Right lobe of liver (tissue), 6 donors: ENCODE results near the gene ABCB10. TPM values are rescaled to one million over a fixed set of nuclear protein-coding genes. Genes with fewer than 3 reads are reported as not detected.

Experiments used
- ATAC-seq, 4 donors: fragments of 200-7000 bp; cut with Tn5 transposase; one replicate each; pipeline ENCODE4 v1.9.1; 2020; ENCODE audit warnings: mild to moderate bottlenecking in 4 of 4, moderate library complexity in 4 of 4
- DNase-seq, 3 donors: peaks; one replicate each; pipeline ENCODE4 v3.0.0-alpha.2; 2020
- H3K27ac ChIP-seq, 3 donors: fragments of 200-600 bp; one replicate each; pipeline ENCODE4 v1.8.0; 2022
- H3K27me3 ChIP-seq, 2 donors: fragments of 200-600 bp; one replicate each; pipeline ENCODE4 v1.8.0; 2022
- H3K36me3 ChIP-seq, 4 donors: fragments of 200-600 bp; sonication (generic) in 1 of 4; one replicate each; pipeline versions ENCODE4 v1.5.1 to v1.8.0; 2017 to 2022; ENCODE audit warnings: control low read depth in 1 of 4
- H3K4me1 ChIP-seq, 4 donors: fragments of 200-600 bp; sonication (generic) in 1 of 4; one replicate each; pipeline versions ENCODE4 v1.5.1 to v1.8.0; 2017 to 2022; ENCODE audit warnings: control low read depth in 1 of 4
- H3K4me3 ChIP-seq, 3 donors: fragments of 200-600 bp; one replicate each; pipeline ENCODE4 v1.8.0; 2022
- H3K9me3 ChIP-seq, 4 donors: fragments of 200-600 bp; sonication (generic) in 1 of 4; one replicate each; pipeline versions ENCODE4 v1.5.1 to v1.8.0; 2017 to 2022; ENCODE audit warnings: control low read depth in 1 of 4
- CTCF ChIP-seq, 4 donors: fragments of 200-600 bp in 3 of 4; fragments of 450-650 bp in 1 of 4; IDR thresholded peaks; one replicate each; pipeline versions ENCODE4 v1.5.1 to v1.8.0; 2016 to 2022; ENCODE audit warnings: antibody characterized with exemption in 4 of 4, mild to moderate bottlenecking in 2 of 4
- POLR2A ChIP-seq: fragments of 450-650 bp; IDR thresholded peaks from one replicate; pipeline ENCODE4 v1.6.1; 2017; ENCODE audit warnings: antibody characterized with exemption, mild to moderate bottlenecking
- WGBS: methylation state at CpG from one replicate; pipeline ENCODE4 v1.1.6; 2018; ENCODE audit warnings: low coverage, low lambda C conversion rate; ENCODE audit not compliant: insufficient coverage; ENCODE audit errors: missing lambda C conversion rate; 5-methylcytosine and 5-hydroxymethylcytosine counted together
- intact Hi-C, 2 donors: fragments of 100-400 bp; cut with DNase I; formaldehyde crosslinking; loops; one replicate each; pipeline versions ENCODE4 v1.11.2 to v1.14.1; 2022
- total RNA-seq, 6 experiments: library from RNA; depleted of rRNA in 2 of 6; stranded (reverse); fragments of >200 nt in 2 of 6; fragmentation: NEBNext Ultra II Directional in 3 of 6; extraction: Animal tissue kit (Norgen Biotek cat#: 25700) in 3 of 6; gene quantifications; one replicate each; pipeline versions ENCODE4 v1.1.0 to v1.2.4, GENCODE V29; 2016 to 2023
- donor health status: DM: no; HTN: yes; CAD: no.
- donor health status: DM: no; HTN: no; CAD: no.
- donor health status: DM: no; HTN: no; CAD: no.
- donor health status: DM: no; HTN: yes; CAD: no.
- donor health status: DM: no; HTN: yes; CAD: no.

The ABCB10 gene
- total RNA-seq, 6 experiments from 2014 or later: 12.9 to 16.2 (median 13.7) TPM

- Histone ChIP-seq H3K36me3 (peaks cover 0 to 58% (median 11%) of the 10 kb centered on the region in 4 donors), H3K4me1 (peaks cover 0 to 7% (median 0%) of the 10 kb centered on the region in 4 donors), H3K27me3 (no peaks in the 10 kb centered on the region), H3K27ac (no peak overlapping the region), H3K9me3 (no peaks in the 10 kb centered on the region), H3K4me3 (no peak overlapping the region)
- TF ChIP-seq POLR2A: no peak
- WGBS: 61% methylated on average over 5 of the region's 6 CpGs
- DNase-seq (peak in 1 of 3 donors; percentile 21), ATAC-seq (peak; percentile 40 to 81 (median 62))
- intact Hi-C loops: no loop called here
Observed at GRCh38 chr1:229539863-229540506, 18.5 kb downstream of the ABCB10 start.

- no peak overlapping the region for H3K27ac ChIP-seq
- TF ChIP-seq CTCF (IDR thresholded peaks at IDR 0.05) (no peak), POLR2A (no peak)
- no peaks in the 10 kb centered on the region for H3K9me3 ChIP-seq
- peaks cover 0 to 7% (median 0%) of the 10 kb centered on the region in 4 donors for H3K4me1 ChIP-seq
- H3K36me3 ChIP-seq: peaks cover 0 to 58% (median 11%) of the 10 kb centered on the region in 4 donors
- intact Hi-C loops: no loop called here
- H3K27me3 ChIP-seq: no peaks in the 10 kb centered on the region
- ATAC-seq (no peak), DNase-seq (no peak)
- 93% methylated on average over 5 of the region's 5 CpGs for WGBS
- no peak overlapping the region for H3K4me3 ChIP-seq
Observed at GRCh38 chr1:229538945-229539344, 19.6 kb downstream of the ABCB10 start.

- peaks cover 0 to 63% (median 12%) of the 10 kb centered on the region in 4 donors for H3K36me3 ChIP-seq
Observed at GRCh38 chr1:229537894-229538293, 20.6 kb downstream of the ABCB10 start.

GRCh38 chr1:229536982-229537381, 21.5 kb downstream of the ABCB10 start:
- no peak for TF ChIP-seq CTCF (IDR thresholded peaks at IDR 0.05)
- TF ChIP-seq POLR2A: no peak
- H3K36me3 ChIP-seq: peaks cover 0 to 62% (median 12%) of the 10 kb centered on the region in 4 donors
- H3K27me3 ChIP-seq: no peaks in the 10 kb centered on the region
- no peak overlapping the region for H3K27ac ChIP-seq
- peaks cover 0 to 7% (median 0%) of the 10 kb centered on the region in 4 donors for H3K4me1 ChIP-seq
- H3K9me3 ChIP-seq: no peaks in the 10 kb centered on the region
- DNase-seq (no peak), ATAC-seq (no peak)
- intact Hi-C loops: no loop called here
- no peak overlapping the region for H3K4me3 ChIP-seq

More at GRCh38 chr1:229537894-229538293, 20.6 kb downstream of the ABCB10 start:
- Histone ChIP-seq H3K27me3 (no peaks in the 10 kb centered on the region), H3K27ac (no peak overlapping the region), H3K9me3 (no peaks in the 10 kb centered on the region), H3K4me1 (peaks cover 0 to 7% (median 0%) of the 10 kb centered on the region in 4 donors), H3K4me3 (no peak overlapping the region)
- DNase-seq (no peak), ATAC-seq (no peak)
- WGBS: 33% methylated on average over 3 of the region's 4 CpGs
- TF ChIP-seq CTCF (IDR thresholded peaks at IDR 0.05) (no peak), POLR2A (no peak)
- intact Hi-C loops: no loop called here

- peaks cover 0 to 53% (median 13%) of the 10 kb centered on the region in 4 donors for H3K36me3 ChIP-seq
- no peak for ATAC-seq
Observed at GRCh38 chr1:229535230-229535629, 23.3 kb downstream of the ABCB10 start.

More at GRCh38 chr1:229535230-229535629, 23.3 kb downstream of the ABCB10 start:
- no peak overlapping the region for H3K27ac ChIP-seq
- intact Hi-C loops: no loop called here
- no peak for DNase-seq
- TF ChIP-seq CTCF (IDR thresholded peaks at IDR 0.05) (no peak), POLR2A (no peak)
- peaks cover 0 to 3% (median 0%) of the 10 kb centered on the region in 4 donors for H3K4me1 ChIP-seq
- H3K27me3 ChIP-seq: no peaks in the 10 kb centered on the region
- no peaks in the 10 kb centered on the region for H3K9me3 ChIP-seq
- no peak overlapping the region for H3K4me3 ChIP-seq
